IMR-90 (cell line): ENCODE data around the gene SERPIND1. TPM values are rescaled to one million over a fixed set of nuclear protein-coding genes. Genes with fewer than 3 reads are reported as not detected.
A peak's percentile ranks its signal among the peaks of the same experiment; 100 is the strongest.

Experiments used
- ATAC-seq: fragments of 200-7000 bp; cut with Tn5 transposase; 2 replicates; pipeline ENCODE4 v1.9.1; 2020; ENCODE audit warnings: low read depth, mild to moderate bottlenecking, moderate library complexity
- BruUV-seq: library from RNA; stranded (reverse); fragments of 400-500 nt; replicated peaks from 2 replicates; lab custom pipeline; 2021; lab: Mats Ljungman, UMichigan
- CTCF ChIA-PET: fragments of 300-600 bp; formaldehyde crosslinking; extraction: SDS; loops from one replicate; lab custom pipeline; 2021; ENCODE audit warnings: antibody characterized with exemption; lab: Yijun Ruan, JAX
- POLR2A ChIA-PET: fragments of 300-600 bp; sonication (Branson Sonifier 250); formaldehyde crosslinking; loops from one replicate; lab custom pipeline; 2022; ENCODE audit warnings: antibody characterized with exemption; ENCODE audit not compliant: unreplicated experiment; lab: Charles Lee
- DNase-seq: peaks from one replicate; pipeline ENCODE4 v3.0.0; 2013
- H2AFZ ChIP-seq: replicated peaks from 2 replicates; pipeline ENCODE3; 2013; ENCODE audit warnings: low read length, mild to moderate bottlenecking; ENCODE audit not compliant: poor library complexity
- H2AK5ac ChIP-seq: 2 replicates; pipeline ENCODE4 v1.6.1; 2013; ENCODE audit warnings: low read depth, low read length, inconsistent platforms
- H2AK9ac ChIP-seq: replicated peaks from 2 replicates; pipeline ENCODE3; 2013; ENCODE audit warnings: mild to moderate bottlenecking, low read depth, low read length, moderate library complexity; ENCODE audit not compliant: poor library complexity
- H2BK120ac ChIP-seq: 2 replicates; pipeline ENCODE4 v1.6.1; 2013; ENCODE audit warnings: low read depth, low read length, inconsistent platforms
- H2BK15ac ChIP-seq: 3 replicates; pipeline ENCODE4 v1.6.1; 2013; ENCODE audit warnings: low read depth, low read length, inconsistent platforms
- H2BK20ac ChIP-seq: 2 replicates; pipeline ENCODE4 v1.6.1; 2013; ENCODE audit warnings: low read depth, mild to moderate bottlenecking, inconsistent platforms, low read length, moderate library complexity
- H2BK5ac ChIP-seq: 2 replicates; pipeline ENCODE4 v1.6.1; 2013; ENCODE audit warnings: mild to moderate bottlenecking, low read depth, low read length, inconsistent platforms; ENCODE audit not compliant: poor library complexity, severe bottlenecking
- H3K14ac ChIP-seq: replicated peaks from 2 replicates; pipeline ENCODE4 v1.6.1; 2013; ENCODE audit warnings: low read depth, low read length, inconsistent platforms
- H3K18ac ChIP-seq: 2 replicates; pipeline ENCODE4 v1.6.1; 2013; ENCODE audit warnings: low read depth, low read length, control low read depth
- H3K23ac ChIP-seq: 2 replicates; pipeline ENCODE4 v1.6.1; 2013; ENCODE audit warnings: low read depth, low read length, inconsistent platforms
- H3K27ac ChIP-seq: 2 replicates; pipeline ENCODE4 v1.5.1; 2013; ENCODE audit warnings: mild to moderate bottlenecking, control low read depth, low read length; ENCODE audit not compliant: insufficient read depth
- H3K27me3 ChIP-seq: 2 replicates; pipeline ENCODE4 v1.6.1; 2013; ENCODE audit warnings: low read length; ENCODE audit not compliant: control insufficient read depth, insufficient read depth
- H3K36me3 ChIP-seq: 2 replicates; pipeline ENCODE4 v1.6.1; 2013; ENCODE audit warnings: low read length, mixed read lengths; ENCODE audit not compliant: control insufficient read depth, insufficient read depth
- H3K4ac ChIP-seq: 2 replicates; pipeline ENCODE4 v1.6.1; 2013; ENCODE audit warnings: low read depth, low read length, inconsistent platforms
- H3K4me1 ChIP-seq: 2 replicates; pipeline ENCODE4 v1.6.1; 2013; ENCODE audit warnings: low read length, mixed read lengths; ENCODE audit not compliant: control insufficient read depth, insufficient read depth
- H3K4me2 ChIP-seq: 2 replicates; pipeline ENCODE4 v1.6.1; 2013; ENCODE audit warnings: low read depth, mild to moderate bottlenecking, control low read depth, low read length, moderate library complexity
- H3K4me3 ChIP-seq: 2 replicates; pipeline ENCODE4 v1.5.1; 2013; ENCODE audit warnings: low read depth, mild to moderate bottlenecking, control low read depth, low read length, moderate library complexity; ENCODE audit not compliant: insufficient read depth
- H3K56ac ChIP-seq: 2 replicates; pipeline ENCODE4 v1.6.1; 2013; ENCODE audit warnings: low read length, inconsistent platforms; ENCODE audit not compliant: insufficient read depth; ENCODE audit errors: extremely low read depth
- H3K79me1 ChIP-seq, 2 experiments: 2 replicates each; pipeline ENCODE4 v1.6.1; 2013; ENCODE audit warnings: low read length in 2 of 2, inconsistent platforms in 1 of 2, low read depth in 1 of 2
- H3K9ac ChIP-seq: 2 replicates; pipeline ENCODE4 v1.6.1; 2013; ENCODE audit warnings: low read depth, low read length, control low read depth
- H3K9me1 ChIP-seq: 2 replicates; pipeline ENCODE4 v1.6.1; 2013; ENCODE audit warnings: low read length, inconsistent platforms; ENCODE audit not compliant: insufficient read depth
- H3K9me3 ChIP-seq: 2 replicates; pipeline ENCODE4 v1.6.1; 2013; ENCODE audit warnings: low read length; ENCODE audit not compliant: control insufficient read depth, insufficient read depth
- H4K20me1 ChIP-seq: 2 replicates; pipeline ENCODE4 v1.6.1; 2013; ENCODE audit warnings: low read length, inconsistent platforms; ENCODE audit not compliant: insufficient read depth
- H4K5ac ChIP-seq: 2 replicates; pipeline ENCODE4 v1.6.1; 2013; ENCODE audit warnings: mild to moderate bottlenecking, low read depth, low read length, control low read depth
- H4K8ac ChIP-seq, 2 experiments: 2 replicates each; pipeline ENCODE4 v1.6.1; 2013; ENCODE audit warnings: low read depth in 2 of 2, low read length in 2 of 2, control low read depth in 1 of 2, inconsistent platforms in 1 of 2
- H4K91ac ChIP-seq: 2 replicates; pipeline ENCODE4 v1.6.1; 2013; ENCODE audit warnings: low read depth, low read length, inconsistent platforms; ENCODE audit not compliant: insufficient read depth
- CEBPB ChIP-seq: IDR thresholded peaks from 2 replicates; pipeline ENCODE4 v1.6.1; 2012; ENCODE audit warnings: low read depth, low read length, improper control_type of control experiment
- CHD1 ChIP-seq: IDR thresholded peaks from 2 replicates; pipeline ENCODE4 v1.6.1; 2012; ENCODE audit warnings: low read depth, low read length, improper control_type of control experiment
- ELK1 ChIP-seq: fragments of 150-350 bp; IDR thresholded peaks from 2 replicates; pipeline ENCODE4 v1.6.1; 2016; ENCODE audit warnings: low read depth, mild to moderate bottlenecking, low read length, moderate library complexity, borderline replicate concordance
- FOS ChIP-seq: fragments of 150-350 bp; IDR thresholded peaks from 2 replicates; pipeline ENCODE4 v1.6.1; 2016; ENCODE audit warnings: low read depth, low read length
- MAFK ChIP-seq: IDR thresholded peaks from 2 replicates; pipeline ENCODE4 v1.6.1; 2012; ENCODE audit warnings: low read depth, low read length, improper control_type of control experiment
- MAZ ChIP-seq: IDR thresholded peaks from 2 replicates; pipeline ENCODE4 v1.6.1; 2012; ENCODE audit warnings: low read depth, mild to moderate bottlenecking, low read length, improper control_type of control experiment, moderate library complexity, borderline replicate concordance
- NFE2L2 ChIP-seq: fragments of 150-350 bp; IDR thresholded peaks from 2 replicates; pipeline ENCODE4 v1.6.1; 2016; ENCODE audit warnings: low read depth, mild to moderate bottlenecking, low read length
- POLR2A ChIP-seq: IDR thresholded peaks from 2 replicates; pipeline ENCODE4 v1.6.1; 2012; ENCODE audit warnings: mild to moderate bottlenecking, low read depth, low read length
- RAD21 ChIP-seq: IDR thresholded peaks from 2 replicates; pipeline ENCODE4 v1.6.1; 2012; ENCODE audit warnings: low read length, improper control_type of control experiment
- RFX5 ChIP-seq: IDR thresholded peaks from 2 replicates; pipeline ENCODE4 v1.8.0; 2012; ENCODE audit warnings: low read depth, mild to moderate bottlenecking, low read length, moderate library complexity
- SMC3 ChIP-seq: fragments of 150-350 bp; IDR thresholded peaks from 2 replicates; pipeline ENCODE4 v1.6.1; 2016; ENCODE audit warnings: low read depth, mild to moderate bottlenecking, antibody characterized with exemption, low read length, moderate library complexity
- USF2 ChIP-seq: fragments of 150-350 bp; IDR thresholded peaks from 2 replicates; pipeline ENCODE4 v1.6.1; 2017; ENCODE audit warnings: mild to moderate bottlenecking, antibody characterized with exemption, low read length, low read depth
- WGBS, 2 experiments: methylation state at CpG; one replicate each; pipeline versions ENCODE4 v1.1.5 to v1.1.7; 2013; ENCODE audit warnings: missing lambda C conversion rate in 2 of 2; ENCODE audit not compliant: insufficient read length in 1 of 2; ENCODE audit errors: extremely low coverage in 2 of 2; 5-methylcytosine and 5-hydroxymethylcytosine counted together
- dilution Hi-C: fragments of 300-500 bp; cut with HindIII; formaldehyde crosslinking; loops from one replicate; pipeline ENCODE4 v1.14.3; 2018; ENCODE audit warnings: low sequenced_read_pairs; ENCODE audit not compliant: unreplicated experiment
- in situ Hi-C: fragments of 300-500 bp; cut with MboI; formaldehyde crosslinking; loops from 3 replicates; pipeline ENCODE4 v1.14.3; 2019; ENCODE audit warnings: low sequenced_read_pairs, inconsistent platforms, mixed read lengths
- intact Hi-C: fragments of 100-400 bp; cut with micrococcal nuclease; formaldehyde crosslinking; loops from 2 replicates; pipeline ENCODE4 v1.10.0; 2022
- polyA plus RNA-seq, 3 experiments: library from polyadenylated mRNA; depleted of rRNA; stranded (reverse); fragments of >200 nt; gene quantifications; 2 replicates each; pipeline ENCODE4 v1.2.3, GENCODE V29; 2012; ENCODE audit warnings: low replicate concordance in 1 of 3
- total RNA-seq: library from RNA; depleted of rRNA; stranded (reverse); fragments of >200 nt; gene quantifications from 2 replicates; pipeline ENCODE4 v1.2.3, GENCODE V29; 2012
- TF ChIP-seq, protein P1 (sequence below): conservative IDR thresholded peaks from 2 replicates; pipeline ENCODE4 v1.5.1; 2012; ENCODE audit warnings: mild to moderate bottlenecking, low read depth, low read length, improper control_type of control experiment

The SERPIND1 gene
- total and polyA plus RNA-seq, 2 of the 4 experiments (the other 2 are of a cell fraction) = 0.12 TPM; not detected in 1

GRCh38 chr22:20807315-20807752 is 33.4 kb downstream of the SERPIND1 start (continued):
- no peak for TF ChIP-seq MAZ

DNA sequence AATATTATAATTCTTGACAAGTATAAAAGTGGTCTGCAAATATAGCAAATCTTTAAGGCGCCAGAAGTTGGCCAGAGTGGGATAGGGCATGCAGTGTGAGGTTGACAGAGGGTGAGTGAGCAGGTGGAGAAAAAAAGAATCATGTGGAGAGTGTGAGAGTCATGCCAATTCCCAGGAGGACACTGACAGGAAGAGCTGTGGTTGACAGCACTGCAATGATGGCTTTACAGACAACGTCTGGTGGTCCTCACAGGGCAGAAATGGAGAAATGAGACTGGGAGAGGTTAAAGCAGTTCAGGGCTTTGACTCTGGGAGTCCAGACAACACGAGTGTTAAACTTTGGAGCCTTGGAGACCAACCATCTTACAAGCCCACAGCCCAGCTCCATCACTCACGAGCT is 34.9 kb downstream of the SERPIND1 start:
- WGBS, 2 experiments = 83% methylated on average over 1 of the region's 4 CpGs; no CpG with 5 or more reads in 1 of the 2 experiments
- Histone ChIP-seq H2AK5ac (peak overlapping the region; percentile 83), H3K4me2 (no peak overlapping the region), H3K14ac (peak overlapping the region; percentile 60), H4K5ac (no peak overlapping the region; the same call in 1 of the 2 replicates), H3K4me3 (no peak overlapping the region), H3K18ac (0 out of 2 replicates have a peak overlapping the region, but pooled peaks have one; percentile 2), H2BK20ac (peak overlapping the region; percentile 46), H3K9me3 (no peaks in the 10 kb centered on the region), H3K9ac (no peak overlapping the region), H3K4me1 (peaks cover 7% of the 10 kb centered on the region), H3K27ac (peak overlapping the region; percentile 13; the same call in 1 of the 2 replicates), H3K4ac (peak overlapping the region; percentile 75), H2BK5ac (peak overlapping the region; percentile 46), H4K20me1 (no peaks in the 10 kb centered on the region), H2BK120ac (peak overlapping the region; percentile 70), H3K9me1 (peaks cover 11% of the 10 kb centered on the region), H3K23ac (no peak overlapping the region), H2AK9ac (peak overlapping the region; percentile 15), H3K27me3 (no peaks in the 10 kb centered on the region), H2AFZ (no peak overlapping the region), H2BK15ac (peak overlapping the region; percentile 38; the same call in 1 of the 3 replicates), H3K79me1 (peaks cover 5 to 31% of the 10 kb centered on the region in 2 experiments; a peak in 3 of 4 replicates), H3K56ac (no peak overlapping the region), H4K8ac (peak overlapping the region in 1 of 2 experiments; percentile 66; a peak in 1 of 4 replicates), H4K91ac (peak overlapping the region; percentile 62; the same call in 1 of the 2 replicates), H3K36me3 (peaks cover 40% of the 10 kb centered on the region)
- in situ Hi-C loops = loop anchor here (5.0 kb wide), 1 partner anchor 38 kb away; no protein-coding TSS in a partner anchor
- ChIA-PET CTCF (interaction anchor here (1.5 kb wide), 1 partner anchor 77 kb away, joined by 5 read pairs; no protein-coding TSS in a partner anchor), POLR2A (no interaction called here)
- dilution Hi-C loops = no loop called here
- no TSS peak for BruUV-seq
- intact Hi-C loops = loop anchor here (5.0 to 10.0 kb wide), 3 partner anchors 43 to 146 kb away; partner anchors contain the start of gene CRKL
- ATAC-seq (no peak), DNase-seq (no peak)
- TF ChIP-seq NFE2L2 (no peak), POLR2A (no peak), FOS (no peak), CEBPB (no peak), CHD1 (no peak), USF2 (no peak), SMC3 (no peak), RAD21 (no peak), MAZ (no peak), ELK1 (no peak), RFX5 (no peak), MAFK (no peak)
- TF ChIP-seq, protein P1, sequence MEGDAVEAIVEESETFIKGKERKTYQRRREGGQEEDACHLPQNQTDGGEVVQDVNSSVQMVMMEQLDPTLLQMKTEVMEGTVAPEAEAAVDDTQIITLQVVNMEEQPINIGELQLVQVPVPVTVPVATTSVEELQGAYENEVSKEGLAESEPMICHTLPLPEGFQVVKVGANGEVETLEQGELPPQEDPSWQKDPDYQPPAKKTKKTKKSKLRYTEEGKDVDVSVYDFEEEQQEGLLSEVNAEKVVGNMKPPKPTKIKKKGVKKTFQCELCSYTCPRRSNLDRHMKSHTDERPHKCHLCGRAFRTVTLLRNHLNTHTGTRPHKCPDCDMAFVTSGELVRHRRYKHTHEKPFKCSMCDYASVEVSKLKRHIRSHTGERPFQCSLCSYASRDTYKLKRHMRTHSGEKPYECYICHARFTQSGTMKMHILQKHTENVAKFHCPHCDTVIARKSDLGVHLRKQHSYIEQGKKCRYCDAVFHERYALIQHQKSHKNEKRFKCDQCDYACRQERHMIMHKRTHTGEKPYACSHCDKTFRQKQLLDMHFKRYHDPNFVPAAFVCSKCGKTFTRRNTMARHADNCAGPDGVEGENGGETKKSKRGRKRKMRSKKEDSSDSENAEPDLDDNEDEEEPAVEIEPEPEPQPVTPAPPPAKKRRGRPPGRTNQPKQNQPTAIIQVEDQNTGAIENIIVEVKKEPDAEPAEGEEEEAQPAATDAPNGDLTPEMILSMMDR = no peak
